Amniotic epithelial cell (primary cell): ENCODE results near the gene NARF.
"Not testable (repeated sequence)": the region's sequence is repeated elsewhere in the genome, so short reads cannot be mapped to it uniquely, and the experiment has no call there.

Experiments
- DNase-seq: peaks from one replicate; pipeline ENCODE4 v3.0.0-alpha.2; 2010; ENCODE audit warnings: low read depth

The NARF gene

GRCh38 chr17:82446124-82446523 is 12.4 kb upstream of the NARF start:
- DNase-seq, result no peak

GRCh38 chr17:82446649-82447048 is 11.9 kb upstream of the NARF start:
- DNase-seq, result no peak

- DNase-seq, result no peak
These were observed 10.7 kb upstream of the NARF start for GRCh38 chr17:82447876-82448275.

GRCh38 chr17:82449131-82449882 is 9.2 kb upstream of the NARF start:
- DNase-seq, result no peak

GRCh38 chr17:82449883-82450356 is 8.6 kb upstream of the NARF start:
- no peak for DNase-seq

GRCh38 chr17:82450357-82451106 is 8.0 kb upstream of the NARF start, which contains the start of gene CYBC1:
Gene CYBC1, minus strand, starts transcription at chr17:82450752. Its CDS starts 1,498 bp downstream, at chr17:82449254.
- peak; percentile 87 for DNase-seq

- DNase-seq, result no peak
These were observed 6.4 kb upstream of the NARF start for GRCh38 chr17:82452162-82452561.

GRCh38 chr17:82453151-82453550 is 5.4 kb upstream of the NARF start:
- DNase-seq, result not testable (repeated sequence)

- DNase-seq, result not testable (repeated sequence)
These were observed 4.8 kb upstream of the NARF start for GRCh38 chr17:82453706-82454105.

GRCh38 chr17:82457073-82457928 is 1.2 kb upstream of the NARF start:
- DNase-seq, result peak; percentile 27

GRCh38 chr17:82457929-82458178 is 687 bp upstream of the NARF start:
- DNase-seq, result no peak

GRCh38 chr17:82458885-82459424 is 414 bp downstream of the NARF start:
- DNase-seq, result peak; percentile 43

GRCh38 chr17:82459936-82460335 is 1.4 kb downstream of the NARF start:
- not testable (repeated sequence) for DNase-seq

- DNase-seq, result peak; percentile 25
These were observed 3.4 kb downstream of the NARF start for GRCh38 chr17:82461827-82462524.

- DNase-seq, result no peak
These were observed 4.8 kb downstream of the NARF start for GRCh38 chr17:82463391-82463790.

- DNase-seq, result no peak
These were observed 5.5 kb downstream of the NARF start for GRCh38 chr17:82463925-82464566.

- no peak for DNase-seq
These were observed 6.0 kb downstream of the NARF start for GRCh38 chr17:82464567-82464929.

- no peak for DNase-seq
These were observed 6.6 kb downstream of the NARF start for GRCh38 chr17:82465023-82465603.

GRCh38 chr17:82468692-82469091 is 10.2 kb downstream of the NARF start:
- DNase-seq, result peak; percentile 76

GRCh38 chr17:82470065-82470464 is 11.5 kb downstream of the NARF start:
- no peak for DNase-seq
